22Rv1 (cell line): ENCODE measurements around the gene C14orf119.

Experiments used
- ZFX ChIP-seq: fragments of 450-650 bp; IDR thresholded peaks from 2 replicates; pipeline ENCODE4 v1.6.1; 2017; ENCODE audit warnings: antibody characterized with exemption, borderline replicate concordance
- TF ChIP-seq, protein P1 (sequence below): fragments of 450-650 bp; IDR thresholded peaks from 2 replicates; pipeline ENCODE4 v1.5.1; 2017; ENCODE audit warnings: mild to moderate bottlenecking

DNA sequence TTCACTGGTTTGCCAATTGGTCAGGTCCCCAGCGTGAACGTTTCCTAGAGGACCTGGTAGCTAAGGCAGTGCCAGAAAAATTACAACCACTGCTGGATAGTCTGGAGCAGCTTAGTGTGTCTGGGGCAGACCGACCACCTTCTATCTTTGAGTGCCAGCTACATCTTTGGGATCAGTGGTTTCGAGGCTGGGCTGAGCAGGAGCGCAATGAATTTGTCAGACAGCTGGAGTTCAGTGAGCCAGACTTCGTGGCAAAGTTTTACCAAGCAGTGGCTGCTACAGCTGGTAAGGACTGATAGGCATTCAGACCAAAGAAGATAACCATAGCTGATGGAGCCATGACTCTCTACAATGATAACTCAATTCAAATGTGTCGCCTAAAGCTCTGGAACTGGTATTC lies 2.5 kb downstream of the C14orf119 start:
- TF ChIP-seq, protein P1, sequence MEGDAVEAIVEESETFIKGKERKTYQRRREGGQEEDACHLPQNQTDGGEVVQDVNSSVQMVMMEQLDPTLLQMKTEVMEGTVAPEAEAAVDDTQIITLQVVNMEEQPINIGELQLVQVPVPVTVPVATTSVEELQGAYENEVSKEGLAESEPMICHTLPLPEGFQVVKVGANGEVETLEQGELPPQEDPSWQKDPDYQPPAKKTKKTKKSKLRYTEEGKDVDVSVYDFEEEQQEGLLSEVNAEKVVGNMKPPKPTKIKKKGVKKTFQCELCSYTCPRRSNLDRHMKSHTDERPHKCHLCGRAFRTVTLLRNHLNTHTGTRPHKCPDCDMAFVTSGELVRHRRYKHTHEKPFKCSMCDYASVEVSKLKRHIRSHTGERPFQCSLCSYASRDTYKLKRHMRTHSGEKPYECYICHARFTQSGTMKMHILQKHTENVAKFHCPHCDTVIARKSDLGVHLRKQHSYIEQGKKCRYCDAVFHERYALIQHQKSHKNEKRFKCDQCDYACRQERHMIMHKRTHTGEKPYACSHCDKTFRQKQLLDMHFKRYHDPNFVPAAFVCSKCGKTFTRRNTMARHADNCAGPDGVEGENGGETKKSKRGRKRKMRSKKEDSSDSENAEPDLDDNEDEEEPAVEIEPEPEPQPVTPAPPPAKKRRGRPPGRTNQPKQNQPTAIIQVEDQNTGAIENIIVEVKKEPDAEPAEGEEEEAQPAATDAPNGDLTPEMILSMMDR, result no peak
- no peak for TF ChIP-seq ZFX
